ENCODE measurements around the gene GNG8. TPM values are rescaled to one million over a fixed set of nuclear protein-coding genes. Genes with fewer than 3 reads are reported as not detected.

GNG8 gene
- polyA plus RNA-seq, 1 of the 3 experiments (the other 2 are of a cell fraction): not detected

DNA sequence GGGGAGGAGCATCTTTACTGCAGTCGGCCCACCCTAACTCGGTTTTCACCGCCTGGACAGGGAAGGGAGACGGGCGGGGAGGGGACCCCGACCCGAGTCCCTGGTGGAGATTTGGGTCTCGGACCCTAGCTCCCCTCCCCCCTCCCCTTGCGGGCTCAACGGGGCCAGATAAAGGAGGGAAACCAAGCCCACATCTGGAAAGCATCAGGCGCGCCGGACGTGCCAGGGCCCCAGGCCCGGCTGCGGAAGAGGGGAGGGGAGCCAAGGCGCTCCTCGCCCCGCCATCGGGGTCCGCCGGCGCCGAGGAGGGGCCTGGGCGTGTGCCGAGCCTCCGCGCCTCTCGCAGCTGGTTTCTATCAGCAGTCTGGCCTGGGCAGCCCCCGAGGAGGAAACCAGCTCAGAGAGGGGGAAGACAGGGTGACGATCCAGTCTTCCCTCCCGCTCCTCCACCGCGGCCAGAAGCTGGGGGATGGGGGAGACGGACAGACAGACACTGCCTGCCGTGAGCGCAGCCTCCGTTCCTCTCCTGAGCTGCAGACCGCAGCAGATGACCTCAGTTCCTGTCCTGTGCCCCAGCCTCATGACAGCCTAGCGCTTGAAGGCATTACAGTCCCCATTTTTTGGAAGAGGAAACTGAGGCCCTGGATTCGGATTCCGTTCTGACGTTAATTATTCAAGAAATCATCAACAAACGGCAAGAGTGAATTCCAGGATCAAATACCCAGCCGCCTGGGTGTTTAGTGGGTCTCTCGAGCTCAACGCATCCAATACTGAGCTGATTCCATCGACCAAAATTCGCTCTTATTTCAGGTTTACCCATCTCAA, 3.6 kb upstream of the GNG8 start (continued):
- TF ChIP-seq, protein P1, sequence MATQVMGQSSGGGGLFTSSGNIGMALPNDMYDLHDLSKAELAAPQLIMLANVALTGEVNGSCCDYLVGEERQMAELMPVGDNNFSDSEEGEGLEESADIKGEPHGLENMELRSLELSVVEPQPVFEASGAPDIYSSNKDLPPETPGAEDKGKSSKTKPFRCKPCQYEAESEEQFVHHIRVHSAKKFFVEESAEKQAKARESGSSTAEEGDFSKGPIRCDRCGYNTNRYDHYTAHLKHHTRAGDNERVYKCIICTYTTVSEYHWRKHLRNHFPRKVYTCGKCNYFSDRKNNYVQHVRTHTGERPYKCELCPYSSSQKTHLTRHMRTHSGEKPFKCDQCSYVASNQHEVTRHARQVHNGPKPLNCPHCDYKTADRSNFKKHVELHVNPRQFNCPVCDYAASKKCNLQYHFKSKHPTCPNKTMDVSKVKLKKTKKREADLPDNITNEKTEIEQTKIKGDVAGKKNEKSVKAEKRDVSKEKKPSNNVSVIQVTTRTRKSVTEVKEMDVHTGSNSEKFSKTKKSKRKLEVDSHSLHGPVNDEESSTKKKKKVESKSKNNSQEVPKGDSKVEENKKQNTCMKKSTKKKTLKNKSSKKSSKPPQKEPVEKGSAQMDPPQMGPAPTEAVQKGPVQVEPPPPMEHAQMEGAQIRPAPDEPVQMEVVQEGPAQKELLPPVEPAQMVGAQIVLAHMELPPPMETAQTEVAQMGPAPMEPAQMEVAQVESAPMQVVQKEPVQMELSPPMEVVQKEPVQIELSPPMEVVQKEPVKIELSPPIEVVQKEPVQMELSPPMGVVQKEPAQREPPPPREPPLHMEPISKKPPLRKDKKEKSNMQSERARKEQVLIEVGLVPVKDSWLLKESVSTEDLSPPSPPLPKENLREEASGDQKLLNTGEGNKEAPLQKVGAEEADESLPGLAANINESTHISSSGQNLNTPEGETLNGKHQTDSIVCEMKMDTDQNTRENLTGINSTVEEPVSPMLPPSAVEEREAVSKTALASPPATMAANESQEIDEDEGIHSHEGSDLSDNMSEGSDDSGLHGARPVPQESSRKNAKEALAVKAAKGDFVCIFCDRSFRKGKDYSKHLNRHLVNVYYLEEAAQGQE (IDR thresholded peaks at IDR 0.05; ENCODE audit: low read depth, low read length): no peak
- TF ChIP-seq CHD2 (IDR thresholded peaks at IDR 0.05; ENCODE audit: low read length, partially characterized antibody) (peak; percentile 69), FOSL2 (IDR thresholded peaks at IDR 0.05; ENCODE audit: borderline replicate concordance, low read depth) (no peak), TAF1 (IDR thresholded peaks at IDR 0.05; ENCODE audit: borderline replicate concordance, low read depth, low read length) (peak; percentile 65), RXRA (IDR thresholded peaks at IDR 0.05; ENCODE audit: borderline replicate concordance, low read depth) (no peak), EP300 (IDR thresholded peaks at IDR 0.05; ENCODE audit: borderline replicate concordance in 1 of 2, low read depth in 1 of 2, low read length in 1 of 2) (peak; percentile 39 to 72; a peak in 3 of 4 replicates), RFX5 (IDR thresholded peaks at IDR 0.05; ENCODE audit: low read length) (no peak), SIN3A (IDR thresholded peaks at IDR 0.05; ENCODE audit: borderline replicate concordance, low read depth, low read length) (no peak; the same call in 1 of the 2 replicates), RAD21 (IDR thresholded peaks at IDR 0.05; ENCODE audit: low read length) (peak; percentile 10; the same call in 1 of the 2 replicates), YY1 (IDR thresholded peaks at IDR 0.05; ENCODE audit: low read depth) (0 out of 2 replicates have a peak, but pooled peaks have one; percentile 32), EZH2phosphoT487 (IDR thresholded peaks at IDR 0.05; ENCODE audit: borderline replicate concordance, low read depth) (no peak), JUND (IDR thresholded peaks at IDR 0.05) (no peak), RCOR1 (IDR thresholded peaks at IDR 0.05; ENCODE audit: low read length) (peak; percentile 72), TCF12 (IDR thresholded peaks at IDR 0.05) (peak; percentile 90)
- TF ChIP-seq, protein P2, sequence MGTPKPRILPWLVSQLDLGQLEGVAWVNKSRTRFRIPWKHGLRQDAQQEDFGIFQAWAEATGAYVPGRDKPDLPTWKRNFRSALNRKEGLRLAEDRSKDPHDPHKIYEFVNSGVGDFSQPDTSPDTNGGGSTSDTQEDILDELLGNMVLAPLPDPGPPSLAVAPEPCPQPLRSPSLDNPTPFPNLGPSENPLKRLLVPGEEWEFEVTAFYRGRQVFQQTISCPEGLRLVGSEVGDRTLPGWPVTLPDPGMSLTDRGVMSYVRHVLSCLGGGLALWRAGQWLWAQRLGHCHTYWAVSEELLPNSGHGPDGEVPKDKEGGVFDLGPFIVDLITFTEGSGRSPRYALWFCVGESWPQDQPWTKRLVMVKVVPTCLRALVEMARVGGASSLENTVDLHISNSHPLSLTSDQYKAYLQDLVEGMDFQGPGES (IDR thresholded peaks at IDR 0.05; ENCODE audit: low read depth, low read length): no peak
- TF ChIP-seq, protein P3, sequence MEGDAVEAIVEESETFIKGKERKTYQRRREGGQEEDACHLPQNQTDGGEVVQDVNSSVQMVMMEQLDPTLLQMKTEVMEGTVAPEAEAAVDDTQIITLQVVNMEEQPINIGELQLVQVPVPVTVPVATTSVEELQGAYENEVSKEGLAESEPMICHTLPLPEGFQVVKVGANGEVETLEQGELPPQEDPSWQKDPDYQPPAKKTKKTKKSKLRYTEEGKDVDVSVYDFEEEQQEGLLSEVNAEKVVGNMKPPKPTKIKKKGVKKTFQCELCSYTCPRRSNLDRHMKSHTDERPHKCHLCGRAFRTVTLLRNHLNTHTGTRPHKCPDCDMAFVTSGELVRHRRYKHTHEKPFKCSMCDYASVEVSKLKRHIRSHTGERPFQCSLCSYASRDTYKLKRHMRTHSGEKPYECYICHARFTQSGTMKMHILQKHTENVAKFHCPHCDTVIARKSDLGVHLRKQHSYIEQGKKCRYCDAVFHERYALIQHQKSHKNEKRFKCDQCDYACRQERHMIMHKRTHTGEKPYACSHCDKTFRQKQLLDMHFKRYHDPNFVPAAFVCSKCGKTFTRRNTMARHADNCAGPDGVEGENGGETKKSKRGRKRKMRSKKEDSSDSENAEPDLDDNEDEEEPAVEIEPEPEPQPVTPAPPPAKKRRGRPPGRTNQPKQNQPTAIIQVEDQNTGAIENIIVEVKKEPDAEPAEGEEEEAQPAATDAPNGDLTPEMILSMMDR (IDR thresholded peaks at IDR 0.05): no peak
- TF ChIP-seq, protein P4, sequence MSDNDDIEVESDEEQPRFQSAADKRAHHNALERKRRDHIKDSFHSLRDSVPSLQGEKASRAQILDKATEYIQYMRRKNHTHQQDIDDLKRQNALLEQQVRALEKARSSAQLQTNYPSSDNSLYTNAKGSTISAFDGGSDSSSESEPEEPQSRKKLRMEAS (IDR thresholded peaks at IDR 0.05; ENCODE audit: low read depth): peak; percentile 35; the same call in 1 of the 2 replicates
- TF ChIP-seq, protein P5, sequence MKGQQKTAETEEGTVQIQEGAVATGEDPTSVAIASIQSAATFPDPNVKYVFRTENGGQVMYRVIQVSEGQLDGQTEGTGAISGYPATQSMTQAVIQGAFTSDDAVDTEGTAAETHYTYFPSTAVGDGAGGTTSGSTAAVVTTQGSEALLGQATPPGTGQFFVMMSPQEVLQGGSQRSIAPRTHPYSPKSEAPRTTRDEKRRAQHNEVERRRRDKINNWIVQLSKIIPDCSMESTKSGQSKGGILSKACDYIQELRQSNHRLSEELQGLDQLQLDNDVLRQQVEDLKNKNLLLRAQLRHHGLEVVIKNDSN (IDR thresholded peaks at IDR 0.05; ENCODE audit: borderline replicate concordance, low read depth): no peak
